Lower lobe of right lung (tissue), 2 donors: ENCODE results near the gene CALCB. TPM values are rescaled to one million over a fixed set of nuclear protein-coding genes. Genes with fewer than 3 reads are reported as not detected.
A peak's percentile ranks its signal among the peaks of the same experiment; 100 is the strongest.

Source experiments
- ATAC-seq, 2 donors: fragments of 200-7000 bp; cut with Tn5 transposase; one replicate each; pipeline ENCODE4 v1.9.1; 2020 to 2022; ENCODE audit warnings: mild to moderate bottlenecking in 2 of 2, moderate library complexity in 2 of 2
- DNase-seq: peaks from one replicate; pipeline ENCODE4 v3.0.0-alpha.2; 2020
- H3K27ac ChIP-seq: fragments of 200-600 bp; one replicate; pipeline ENCODE4 v1.8.0; 2022
- H3K27me3 ChIP-seq: fragments of 200-600 bp; one replicate; pipeline ENCODE4 v1.8.0; 2022; ENCODE audit warnings: low read depth
- H3K36me3 ChIP-seq: fragments of 200-600 bp; one replicate; pipeline ENCODE4 v1.8.0; 2022; ENCODE audit warnings: mild to moderate bottlenecking
- H3K4me1 ChIP-seq: fragments of 200-600 bp; one replicate; pipeline ENCODE4 v1.8.0; 2022
- H3K4me3 ChIP-seq: fragments of 200-600 bp; one replicate; pipeline ENCODE4 v1.8.0; 2022; ENCODE audit warnings: mild to moderate bottlenecking
- H3K9me3 ChIP-seq: fragments of 200-600 bp; one replicate; pipeline ENCODE4 v1.8.0; 2022
- intact Hi-C: fragments of 100-400 bp; cut with DNase I; formaldehyde crosslinking; loops from one replicate; pipeline ENCODE4 v1.11.0; 2022
- total RNA-seq: library from RNA; stranded (reverse); fragmentation: NEBNext Ultra II Directional; extraction: Animal tissue kit (Norgen Biotek cat#: 25700); gene quantifications from one replicate; pipeline ENCODE4 v1.2.1, GENCODE V29; 2021
- TF ChIP-seq, protein P1 (sequence below): fragments of 200-600 bp; IDR thresholded peaks from one replicate; pipeline ENCODE4 v1.8.0; 2022; ENCODE audit warnings: antibody characterized with exemption, mild to moderate bottlenecking
- donor health status: DM: no; HTN: yes; CAD: no; lungs with severe emphysema.

CALCB gene
- total RNA-seq, 1 donor from 2014 or later, result not detected

DNA sequence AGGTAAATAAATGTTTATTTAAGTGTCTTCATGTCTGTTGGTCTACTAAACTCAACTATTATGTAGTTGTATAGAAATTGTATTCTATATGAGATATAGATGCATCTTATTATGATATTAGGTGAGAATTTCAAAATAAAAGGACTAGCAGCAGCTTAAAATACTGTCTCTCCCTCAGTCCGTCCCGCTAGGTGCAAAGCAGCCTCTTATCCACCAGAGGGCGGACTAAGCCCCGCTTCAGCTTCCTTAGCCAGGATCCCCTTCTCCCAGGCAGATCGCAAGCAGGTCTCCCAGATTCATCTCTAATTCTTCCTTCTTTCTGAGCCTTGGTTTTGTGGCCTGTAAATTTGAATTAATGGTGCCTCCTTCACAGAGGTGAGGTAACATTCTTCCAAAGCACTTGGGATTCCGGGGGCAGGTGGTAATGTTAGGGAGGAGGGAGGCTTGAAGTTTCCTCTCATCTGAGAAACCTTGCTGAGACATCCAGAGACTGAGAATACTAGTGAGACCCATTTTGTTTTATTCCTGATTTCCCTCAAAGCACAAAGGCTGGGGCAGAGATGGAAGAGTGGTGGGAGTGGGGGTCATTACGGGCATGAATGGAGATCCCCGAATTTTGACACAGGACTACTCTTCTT is 27.8 kb downstream of the CALCB start:
- Histone ChIP-seq H3K27me3 (peaks cover 4% of the 10 kb centered on the region), H3K4me3 (no peak overlapping the region), H3K36me3 (no peaks in the 10 kb centered on the region), H3K27ac (no peak overlapping the region), H3K9me3 (no peaks in the 10 kb centered on the region), H3K4me1 (no peaks in the 10 kb centered on the region)
- TF ChIP-seq, protein P1, sequence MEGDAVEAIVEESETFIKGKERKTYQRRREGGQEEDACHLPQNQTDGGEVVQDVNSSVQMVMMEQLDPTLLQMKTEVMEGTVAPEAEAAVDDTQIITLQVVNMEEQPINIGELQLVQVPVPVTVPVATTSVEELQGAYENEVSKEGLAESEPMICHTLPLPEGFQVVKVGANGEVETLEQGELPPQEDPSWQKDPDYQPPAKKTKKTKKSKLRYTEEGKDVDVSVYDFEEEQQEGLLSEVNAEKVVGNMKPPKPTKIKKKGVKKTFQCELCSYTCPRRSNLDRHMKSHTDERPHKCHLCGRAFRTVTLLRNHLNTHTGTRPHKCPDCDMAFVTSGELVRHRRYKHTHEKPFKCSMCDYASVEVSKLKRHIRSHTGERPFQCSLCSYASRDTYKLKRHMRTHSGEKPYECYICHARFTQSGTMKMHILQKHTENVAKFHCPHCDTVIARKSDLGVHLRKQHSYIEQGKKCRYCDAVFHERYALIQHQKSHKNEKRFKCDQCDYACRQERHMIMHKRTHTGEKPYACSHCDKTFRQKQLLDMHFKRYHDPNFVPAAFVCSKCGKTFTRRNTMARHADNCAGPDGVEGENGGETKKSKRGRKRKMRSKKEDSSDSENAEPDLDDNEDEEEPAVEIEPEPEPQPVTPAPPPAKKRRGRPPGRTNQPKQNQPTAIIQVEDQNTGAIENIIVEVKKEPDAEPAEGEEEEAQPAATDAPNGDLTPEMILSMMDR, result peak; percentile 90
- DNase-seq (peak; percentile 63), ATAC-seq (peak; percentile 82 to 83)
- intact Hi-C loops, result loop anchor here (5.0 kb wide), 1 partner anchor 106 kb away; no protein-coding TSS in a partner anchor

DNA sequence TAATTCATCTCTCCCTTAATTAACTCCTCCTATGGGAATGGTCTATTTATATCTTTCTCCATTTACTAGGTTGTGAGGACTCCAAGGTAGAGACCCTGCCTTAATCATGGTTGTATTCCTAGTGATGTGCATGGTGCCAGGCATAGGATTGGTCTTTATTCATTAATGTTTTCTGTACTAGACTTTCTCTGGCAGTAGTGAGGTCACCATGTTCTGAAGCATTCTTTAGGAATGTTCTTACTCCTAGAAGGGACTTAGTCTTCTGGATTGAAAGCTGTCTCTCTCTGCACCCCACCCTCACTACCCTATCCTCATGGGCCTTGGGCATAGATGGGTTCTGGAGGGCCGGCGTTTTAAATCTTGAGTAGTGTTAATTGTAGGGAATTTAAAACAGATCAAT is 30.8 kb downstream of the CALCB start:
- no peak overlapping the region for H3K4me3 ChIP-seq
- H3K9me3 ChIP-seq, result no peaks in the 10 kb centered on the region
- no peaks in the 10 kb centered on the region for H3K4me1 ChIP-seq
- TF ChIP-seq, protein P1, result no peak
- no peak overlapping the region for H3K27ac ChIP-seq
- intact Hi-C loops, result loop anchor here (5.0 kb wide), 1 partner anchor 103 kb away; no protein-coding TSS in a partner anchor
- peaks cover 4% of the 10 kb centered on the region for H3K27me3 ChIP-seq
- no peak for DNase-seq
- ATAC-seq, result no peak
- no peaks in the 10 kb centered on the region for H3K36me3 ChIP-seq

DNA sequence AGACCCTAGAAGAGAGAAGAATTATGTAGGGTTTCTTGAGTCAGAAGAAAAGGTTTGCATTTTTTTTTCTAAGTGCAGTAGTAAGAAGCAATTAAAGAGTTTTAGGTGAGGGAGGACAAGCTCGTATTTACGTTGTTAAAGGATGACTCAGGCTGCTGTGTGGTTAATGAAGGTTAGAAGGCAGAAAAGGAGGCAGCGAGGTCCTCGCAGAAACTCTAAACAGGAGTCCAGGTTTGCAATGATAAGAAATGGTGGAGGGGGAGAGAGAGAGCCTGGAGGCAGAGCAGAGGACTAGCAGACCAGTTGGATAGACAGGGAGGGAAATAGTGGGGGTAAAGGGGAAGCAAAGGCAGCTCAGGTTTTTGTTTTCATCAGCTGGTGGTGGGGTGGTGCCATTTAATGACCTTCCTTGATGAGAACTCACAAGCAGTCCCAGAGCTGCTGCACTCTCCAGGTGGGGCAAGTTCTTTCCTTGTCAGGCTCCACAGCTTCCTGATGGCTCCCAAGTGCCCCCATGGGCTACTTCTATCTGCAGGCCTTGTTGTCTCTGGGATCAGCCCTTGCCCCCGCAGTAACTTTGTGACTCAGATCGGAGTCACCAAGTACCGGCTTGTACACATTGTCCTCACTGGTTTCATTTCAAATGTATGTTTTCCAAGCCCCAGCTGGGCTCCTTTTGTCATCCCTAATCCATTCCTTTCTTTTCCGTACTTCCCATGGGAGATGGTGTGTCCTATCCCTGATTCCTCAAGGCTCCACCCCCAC is 33.0 kb downstream of the CALCB start:
- TF ChIP-seq, protein P1, result no peak
- H3K9me3 ChIP-seq, result no peaks in the 10 kb centered on the region
- H3K4me3 ChIP-seq, result no peak overlapping the region
- no peaks in the 10 kb centered on the region for H3K36me3 ChIP-seq
- no peaks in the 10 kb centered on the region for H3K4me1 ChIP-seq
- H3K27me3 ChIP-seq, result no peaks in the 10 kb centered on the region
- DNase-seq, result no peak
- no peak overlapping the region for H3K27ac ChIP-seq
- intact Hi-C loops, result no loop called here
- no peak for ATAC-seq

DNA sequence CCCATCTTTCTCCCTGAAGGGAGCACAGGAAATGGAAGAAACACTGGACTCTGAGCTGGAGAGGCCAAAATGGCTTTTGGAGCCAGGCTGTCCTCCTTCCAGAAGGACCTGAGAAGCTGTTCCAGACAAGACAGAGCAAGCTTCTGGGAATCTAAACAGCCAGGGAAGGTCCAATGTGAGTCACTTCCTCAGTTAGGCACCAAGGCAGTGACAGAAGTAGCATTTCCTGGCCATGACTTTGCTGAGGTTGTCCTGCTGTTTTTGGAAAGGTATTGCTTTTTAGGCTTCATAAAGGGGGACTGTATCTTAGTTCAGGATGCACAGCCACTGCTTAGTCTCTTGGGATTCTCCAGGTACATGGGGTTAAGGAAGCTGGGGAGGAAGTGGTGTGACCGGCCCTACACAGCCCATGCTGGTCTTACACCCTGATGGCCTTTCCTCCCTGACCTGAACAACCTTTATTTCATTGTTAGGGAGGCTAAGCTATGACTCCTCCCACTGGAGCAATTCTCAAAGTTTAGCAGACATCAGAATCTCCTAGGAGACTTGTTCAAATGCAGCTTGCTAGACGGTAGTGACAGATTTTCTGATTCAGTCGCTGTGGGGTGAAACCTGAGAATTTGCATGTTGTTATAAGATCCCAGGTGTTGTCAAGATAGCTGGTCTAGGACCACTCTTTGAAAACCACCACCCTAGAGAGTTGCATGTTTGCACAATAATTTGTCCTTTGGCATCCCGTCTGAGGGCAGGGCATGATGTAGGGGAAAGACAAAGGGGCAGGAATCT is 34.5 kb downstream of the CALCB start:
- H3K4me1 ChIP-seq, result no peaks in the 10 kb centered on the region
- intact Hi-C loops, result no loop called here
- TF ChIP-seq, protein P1, result no peak

DNA sequence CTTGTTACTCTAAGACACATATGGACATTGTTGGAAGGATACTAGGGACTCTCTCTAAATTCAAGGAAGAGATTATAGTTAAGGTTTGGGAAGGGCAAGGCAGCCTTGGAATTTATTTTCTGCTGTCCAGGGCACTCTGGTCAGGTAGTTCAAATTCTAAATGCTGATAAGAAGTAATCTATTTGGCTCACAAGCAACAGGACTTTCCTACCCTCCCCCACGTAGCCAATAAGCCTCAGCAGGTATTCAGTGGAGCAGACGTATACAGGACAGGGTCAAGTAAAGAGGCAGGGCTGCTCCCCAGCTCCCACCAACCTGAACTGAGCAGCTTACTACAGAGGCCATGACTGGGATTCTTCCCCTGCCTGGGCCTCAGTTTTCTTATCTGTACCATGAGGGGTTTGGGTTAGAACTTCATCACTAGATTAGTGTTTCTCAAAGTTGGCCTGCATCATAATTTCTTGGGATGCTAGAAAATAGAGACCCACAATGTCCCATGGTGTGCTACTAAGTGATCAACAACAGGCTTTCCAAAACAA is 35.3 kb downstream of the CALCB start:
- no peak for ATAC-seq
- Histone ChIP-seq H3K27me3 (no peaks in the 10 kb centered on the region), H3K9me3 (no peaks in the 10 kb centered on the region), H3K4me3 (no peak overlapping the region), H3K4me1 (no peaks in the 10 kb centered on the region), H3K27ac (no peak overlapping the region), H3K36me3 (no peaks in the 10 kb centered on the region)
- TF ChIP-seq, protein P1, result no peak
- intact Hi-C loops, result no loop called here
- DNase-seq, result no peak

More for the DNA sequence above, 34.5 kb downstream of the CALCB start:
- ATAC-seq (no peak), DNase-seq (no peak)
- no peak overlapping the region for H3K27ac ChIP-seq
- H3K4me3 ChIP-seq, result no peak overlapping the region
- no peaks in the 10 kb centered on the region for H3K27me3 ChIP-seq
- no peaks in the 10 kb centered on the region for H3K9me3 ChIP-seq
- H3K36me3 ChIP-seq, result no peaks in the 10 kb centered on the region
